Measurements from ENCODE around the gene AKT3. TPM values are rescaled to one million over a fixed set of nuclear protein-coding genes. Genes with fewer than 3 reads are reported as not detected.

AKT3 gene
- polyA plus RNA-seq, 3 donors from 2014 or later = 2.5 to 7.3 (median 5.2) TPM

DNA sequence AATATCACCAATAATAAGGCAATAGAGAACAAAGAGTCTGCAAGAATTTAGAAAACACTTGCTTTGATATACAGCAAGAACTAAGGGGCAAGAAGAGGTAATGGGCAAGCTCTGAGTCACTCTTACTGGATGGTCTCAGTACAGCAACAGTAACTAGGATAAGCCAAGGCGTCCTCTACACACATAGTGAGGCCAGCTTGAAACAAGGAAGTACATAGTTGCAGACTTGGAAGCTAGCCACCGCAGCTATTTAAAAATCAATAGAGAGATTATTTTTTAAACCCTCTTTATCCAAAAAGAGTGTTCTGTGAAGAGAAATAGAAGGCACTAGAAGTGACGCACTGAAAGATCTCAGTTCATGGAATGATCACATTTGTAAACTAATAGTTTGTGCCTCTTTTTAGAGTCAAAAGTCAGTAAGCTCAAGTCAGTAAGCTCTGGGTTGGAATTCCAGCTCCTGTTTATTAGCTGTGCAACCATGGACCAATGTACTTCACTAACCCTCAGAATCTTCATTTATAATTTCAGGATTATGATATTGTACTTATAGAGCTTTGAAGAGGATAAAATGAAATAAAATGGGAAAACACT lies 118.6 kb downstream of the AKT3 start:
- H3K27ac Mint-ChIP-seq = peak overlapping the region in 1 of 6 donors; percentile 0
- peaks cover 0 to 3% (median 0%) of the 10 kb centered on the region in 6 donors for H3K9me3 Mint-ChIP-seq
- H3K27me3 Mint-ChIP-seq (ENCODE audit: low read depth in 3 of 3) = peaks cover 0 to 2% (median 0%) of the 10 kb centered on the region in 3 donors
- H3K4me1 Mint-ChIP-seq = peaks cover 40 to 70% of the 10 kb centered on the region in 2 donors
- no peak for DNase-seq
- H3K36me3 Mint-ChIP-seq = peaks cover 0 to 9% (median 6%) of the 10 kb centered on the region in 3 donors
- H3K4me3 Mint-ChIP-seq = peak overlapping the region in 2 of 5 donors; percentile 5 to 15

DNA sequence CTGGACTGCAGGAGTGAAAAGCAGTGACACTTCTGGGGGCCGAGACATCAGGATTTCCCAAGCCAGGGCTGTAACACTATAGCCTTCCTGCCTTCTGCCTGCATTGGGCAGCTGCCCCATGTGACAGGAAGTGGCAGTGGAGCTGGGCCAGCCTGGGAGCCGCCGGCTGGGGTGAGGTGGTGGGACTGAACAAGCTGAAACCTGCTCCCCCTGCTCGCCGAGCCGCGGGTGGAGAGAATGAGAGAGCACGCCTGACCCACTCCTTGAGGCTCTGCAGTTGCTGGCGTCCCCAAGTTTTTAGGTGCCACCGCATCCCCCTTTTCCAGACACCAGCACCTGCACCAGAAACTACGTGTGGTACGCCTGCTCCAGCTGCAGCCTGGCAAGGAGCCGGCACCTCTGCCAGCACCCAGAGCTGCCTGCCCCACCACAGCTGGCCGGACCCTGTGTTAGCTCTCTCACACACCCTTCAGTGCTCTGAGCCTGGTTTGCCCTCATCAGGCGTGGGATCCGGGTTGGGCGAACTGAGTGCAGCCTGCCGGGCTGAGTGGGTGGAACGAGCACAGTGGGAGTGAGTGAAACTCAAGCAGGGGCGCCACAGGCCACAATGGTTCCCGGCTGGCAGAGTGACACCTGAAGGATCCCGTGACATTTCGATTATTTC lies 119.4 kb downstream of the AKT3 start:
- H3K27ac Mint-ChIP-seq = no peak overlapping the region
- H3K9me3 Mint-ChIP-seq = peaks cover 0 to 3% (median 0%) of the 10 kb centered on the region in 6 donors
- peaks cover 41 to 74% of the 10 kb centered on the region in 2 donors for H3K4me1 Mint-ChIP-seq
- H3K36me3 Mint-ChIP-seq = peaks cover 0 to 9% (median 6%) of the 10 kb centered on the region in 3 donors
- peak overlapping the region in 2 of 5 donors; percentile 5 to 15 for H3K4me3 Mint-ChIP-seq
- DNase-seq = no peak
- peaks cover 0 to 2% (median 0%) of the 10 kb centered on the region in 3 donors for H3K27me3 Mint-ChIP-seq (ENCODE audit: low read depth in 3 of 3)

GRCh38 chr1:243729956-243730355 lies 120.1 kb downstream of the AKT3 start:
- H3K36me3 Mint-ChIP-seq = peaks cover 0 to 9% (median 6%) of the 10 kb centered on the region in 3 donors
- H3K27ac Mint-ChIP-seq = peak overlapping the region in 1 of 6 donors; percentile 12
- DNase-seq = no peak
- peaks cover 0 to 3% (median 0%) of the 10 kb centered on the region in 6 donors for H3K9me3 Mint-ChIP-seq
- H3K4me3 Mint-ChIP-seq = peak overlapping the region in 1 of 5 donors; percentile 18
- peaks cover 41 to 79% of the 10 kb centered on the region in 2 donors for H3K4me1 Mint-ChIP-seq
- peaks cover 0 to 2% (median 2%) of the 10 kb centered on the region in 3 donors for H3K27me3 Mint-ChIP-seq (ENCODE audit: low read depth in 3 of 3)

- peak overlapping the region in 2 of 6 donors; percentile 31 to 60 for H3K27ac Mint-ChIP-seq
- no peak overlapping the region for H3K4me3 Mint-ChIP-seq
- peaks cover 38 to 80% of the 10 kb centered on the region in 2 donors for H3K4me1 Mint-ChIP-seq
These were observed 122.4 kb downstream of the AKT3 start for GRCh38 chr1:243727503-243728203.

DNA sequence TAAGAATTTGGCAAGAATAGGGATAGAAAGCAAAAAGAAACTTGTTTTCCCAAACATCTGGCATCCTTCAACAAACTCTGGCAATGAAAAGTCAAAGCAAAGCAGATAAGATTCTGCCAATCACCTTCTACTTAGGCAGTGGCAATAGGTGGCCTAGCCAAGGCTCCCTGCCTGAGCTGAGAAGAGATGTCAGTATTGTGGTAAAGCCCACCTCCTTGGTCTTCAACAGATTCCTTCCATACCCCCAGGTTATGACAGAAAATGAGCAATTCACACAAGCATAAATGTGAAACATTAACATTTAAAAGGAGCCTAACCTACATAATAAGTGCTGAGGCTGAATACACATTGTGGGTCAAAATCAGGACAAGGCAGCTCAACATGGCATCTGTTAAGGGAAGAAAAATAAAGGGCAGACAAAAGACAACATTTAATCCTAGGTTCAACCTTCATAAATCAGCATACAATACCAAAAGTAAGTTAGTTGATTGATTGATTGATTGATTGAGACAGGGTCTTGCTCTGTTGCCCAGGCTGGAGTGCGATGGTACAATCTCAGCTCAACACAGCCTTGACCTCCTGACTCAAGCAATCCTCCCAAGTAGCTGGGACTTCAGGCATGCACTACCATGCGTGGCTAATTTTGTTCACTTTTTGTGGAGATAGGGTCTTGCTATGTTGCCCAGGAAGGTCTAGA lies 123.1 kb downstream of the AKT3 start:
- Mint-ChIP-seq H3K27ac (peak overlapping the region in 1 of 6 donors; percentile 52), H3K27me3 (ENCODE audit: low read depth in 3 of 3) (peaks cover 0 to 2% (median 2%) of the 10 kb centered on the region in 3 donors), H3K4me1 (peaks cover 31 to 79% of the 10 kb centered on the region in 2 donors), H3K4me3 (no peak overlapping the region), H3K36me3 (peaks cover 0 to 9% (median 6%) of the 10 kb centered on the region in 3 donors), H3K9me3 (peaks cover 0 to 3% (median 0%) of the 10 kb centered on the region in 6 donors)
- DNase-seq = no peak

More at GRCh38 chr1:243727503-243728203, 122.4 kb downstream of the AKT3 start:
- Mint-ChIP-seq H3K9me3 (peaks cover 0 to 3% (median 0%) of the 10 kb centered on the region in 6 donors), H3K36me3 (peaks cover 0 to 9% (median 6%) of the 10 kb centered on the region in 3 donors), H3K27me3 (ENCODE audit: low read depth in 3 of 3) (peaks cover 0 to 2% (median 2%) of the 10 kb centered on the region in 3 donors)
- no peak for DNase-seq

- Mint-ChIP-seq H3K36me3 (peaks cover 0 to 9% (median 6%) of the 10 kb centered on the region in 3 donors), H3K27ac (no peak overlapping the region), H3K4me1 (peaks cover 21 to 72% of the 10 kb centered on the region in 2 donors), H3K27me3 (ENCODE audit: low read depth in 3 of 3) (peaks cover 0 to 2% (median 1%) of the 10 kb centered on the region in 3 donors), H3K9me3 (peaks cover 0 to 3% (median 0%) of the 10 kb centered on the region in 6 donors), H3K4me3 (no peak overlapping the region)
- DNase-seq = no peak
These were observed 124.2 kb downstream of the AKT3 start for GRCh38 chr1:243725846-243726245.

DNA sequence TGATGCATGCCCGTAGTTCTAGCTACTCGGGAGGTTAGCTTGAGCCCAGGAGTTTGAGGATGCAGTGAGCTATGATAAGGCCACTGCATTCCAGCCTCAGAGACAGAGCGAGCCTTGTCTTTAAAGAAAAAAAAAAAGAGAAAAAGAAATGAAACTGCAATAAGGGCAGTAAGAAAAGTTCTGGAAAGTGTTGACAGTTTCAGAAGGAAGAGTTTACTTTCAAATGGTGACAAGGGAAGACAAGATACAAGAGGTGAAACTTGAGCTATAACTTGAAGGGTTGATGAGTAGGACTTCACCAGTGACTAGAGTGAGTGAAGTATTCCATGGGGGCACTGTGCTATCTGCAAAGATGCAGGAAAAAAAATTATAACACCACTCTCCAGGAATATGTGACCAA lies 125.0 kb downstream of the AKT3 start:
- H3K36me3 Mint-ChIP-seq = peaks cover 0 to 6% (median 3%) of the 10 kb centered on the region in 3 donors
- H3K4me3 Mint-ChIP-seq = no peak overlapping the region
- peak overlapping the region in 1 of 6 donors; percentile 8 for H3K27ac Mint-ChIP-seq
- H3K4me1 Mint-ChIP-seq = peaks cover 15 to 67% of the 10 kb centered on the region in 2 donors
- DNase-seq = no peak
- peaks cover 0 to under 1% (median 0%) of the 10 kb centered on the region in 6 donors for H3K9me3 Mint-ChIP-seq
- H3K27me3 Mint-ChIP-seq (ENCODE audit: low read depth in 3 of 3) = peaks cover 0 to 2% (median 1%) of the 10 kb centered on the region in 3 donors

GRCh38 chr1:243723458-243724043 lies 126.5 kb downstream of the AKT3 start:
- H3K9me3 Mint-ChIP-seq = no peaks in the 10 kb centered on the region
- peaks cover 16 to 52% of the 10 kb centered on the region in 2 donors for H3K4me1 Mint-ChIP-seq
- peaks cover 2 to 4% (median 3%) of the 10 kb centered on the region in 3 donors for H3K27me3 Mint-ChIP-seq (ENCODE audit: low read depth in 3 of 3)
- H3K27ac Mint-ChIP-seq = peak overlapping the region in 2 of 6 donors; percentile 55
- no peak for DNase-seq
- peaks cover 0 to 3% (median 0%) of the 10 kb centered on the region in 3 donors for H3K36me3 Mint-ChIP-seq
- H3K4me3 Mint-ChIP-seq = no peak overlapping the region

- Mint-ChIP-seq H3K4me1 (peaks cover 16 to 47% of the 10 kb centered on the region in 2 donors), H3K27ac (peak overlapping the region in 1 of 6 donors; percentile 17), H3K27me3 (ENCODE audit: low read depth in 3 of 3) (peaks cover 2 to 4% (median 3%) of the 10 kb centered on the region in 3 donors), H3K9me3 (no peaks in the 10 kb centered on the region), H3K36me3 (peaks cover 0 to 3% (median 0%) of the 10 kb centered on the region in 3 donors), H3K4me3 (no peak overlapping the region)
- DNase-seq = no peak
These were observed 127.0 kb downstream of the AKT3 start for GRCh38 chr1:243723050-243723449.

- DNase-seq = no peak
- H3K4me1 Mint-ChIP-seq = peaks cover 16 to 43% of the 10 kb centered on the region in 2 donors
- H3K4me3 Mint-ChIP-seq = no peak overlapping the region
- no peaks in the 10 kb centered on the region for H3K9me3 Mint-ChIP-seq
- peak overlapping the region in 1 of 6 donors; percentile 76 for H3K27ac Mint-ChIP-seq
- H3K36me3 Mint-ChIP-seq = peaks cover 0 to 3% (median 0%) of the 10 kb centered on the region in 3 donors
- H3K27me3 Mint-ChIP-seq (ENCODE audit: low read depth in 3 of 3) = peaks cover 0 to 4% (median 3%) of the 10 kb centered on the region in 3 donors
These were observed 130.6 kb downstream of the AKT3 start for GRCh38 chr1:243719476-243719875.

DNA sequence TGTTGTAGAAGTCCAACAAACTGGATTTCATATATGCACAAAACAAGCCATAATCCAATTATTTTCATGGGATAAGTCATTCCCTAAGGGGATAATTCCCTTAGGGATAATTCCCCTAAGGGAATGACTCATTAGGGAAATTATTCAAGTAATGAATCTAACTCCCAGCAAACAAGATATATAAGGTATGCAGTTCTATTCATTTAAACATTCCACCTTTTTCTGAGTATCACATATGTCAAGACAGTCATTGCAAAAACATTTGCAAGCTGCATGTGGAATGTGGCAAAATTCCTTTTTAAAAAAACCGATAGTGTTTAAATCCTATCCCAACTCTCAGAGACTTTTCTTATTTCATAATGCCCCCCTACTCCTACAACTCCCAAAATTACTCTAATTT lies 131.2 kb downstream of the AKT3 start:
- H3K4me3 Mint-ChIP-seq = no peak overlapping the region
- peaks cover 22 to 49% of the 10 kb centered on the region in 2 donors for H3K4me1 Mint-ChIP-seq
- H3K27me3 Mint-ChIP-seq (ENCODE audit: low read depth in 3 of 3) = peaks cover 0 to 4% (median 3%) of the 10 kb centered on the region in 3 donors
- no peak overlapping the region for H3K27ac Mint-ChIP-seq
- DNase-seq = no peak
- no peaks in the 10 kb centered on the region for H3K9me3 Mint-ChIP-seq
- peaks cover 0 to 3% (median 0%) of the 10 kb centered on the region in 3 donors for H3K36me3 Mint-ChIP-seq

- DNase-seq = no peak
- H3K27me3 Mint-ChIP-seq (ENCODE audit: low read depth in 3 of 3) = peaks cover 0 to 7% (median 5%) of the 10 kb centered on the region in 3 donors
- H3K4me3 Mint-ChIP-seq = no peak overlapping the region
- peaks cover 30 to 51% of the 10 kb centered on the region in 2 donors for H3K4me1 Mint-ChIP-seq
- H3K9me3 Mint-ChIP-seq = no peaks in the 10 kb centered on the region
- H3K27ac Mint-ChIP-seq = no peak overlapping the region
- peaks cover 0 to 3% (median 0%) of the 10 kb centered on the region in 3 donors for H3K36me3 Mint-ChIP-seq
These were observed 132.0 kb downstream of the AKT3 start for GRCh38 chr1:243718022-243718421.
